Type B pancreatic cell (in vitro differentiated cells): ENCODE results near the gene CDC20. TPM values are rescaled to one million over a fixed set of nuclear protein-coding genes. Genes with fewer than 3 reads are reported as not detected.

Experiments
- DNase-seq: peaks from one replicate; pipeline ENCODE4 v3.0.0; 2021; ENCODE audit warnings: mixed read lengths; ENCODE audit not compliant: unreplicated experiment; ENCODE audit errors: extremely low spot score
- H3K27ac Mint-ChIP-seq: 2 replicates; pipeline ENCODE4 v1.8.0; 2021; ENCODE audit warnings: mild to moderate bottlenecking, mixed read lengths
- H3K27me3 Mint-ChIP-seq: 2 replicates; pipeline ENCODE4 v1.8.0; 2021; ENCODE audit warnings: mixed read lengths
- H3K36me3 Mint-ChIP-seq: 2 replicates; pipeline ENCODE4 v1.8.0; 2021; ENCODE audit warnings: mixed read lengths
- H3K4me1 Mint-ChIP-seq: one replicate; pipeline ENCODE4 v1.8.0; 2021; ENCODE audit warnings: mixed read lengths; ENCODE audit not compliant: unreplicated experiment
- H3K4me3 Mint-ChIP-seq: 2 replicates; pipeline ENCODE4 v1.8.0; 2021; ENCODE audit warnings: mild to moderate bottlenecking, mixed read lengths
- H3K9me3 Mint-ChIP-seq: 2 replicates; pipeline ENCODE4 v1.8.0; 2021; ENCODE audit warnings: mixed read lengths
- CTCF ChIP-seq: fragments of 200-600 bp; sonication (generic); conservative IDR thresholded peaks from 2 replicates; pipeline ENCODE4 v1.5.0; 2021; ENCODE audit warnings: antibody characterized with exemption, mild to moderate bottlenecking
- total RNA-seq: library from RNA; stranded (reverse); gene quantifications from 2 replicates; pipeline ENCODE4 v1.2.1, GENCODE V29; 2021; ENCODE audit warnings: low replicate concordance

The CDC20 gene
- total RNA-seq, 1 donor from 2014 or later: 114 TPM

DNA sequence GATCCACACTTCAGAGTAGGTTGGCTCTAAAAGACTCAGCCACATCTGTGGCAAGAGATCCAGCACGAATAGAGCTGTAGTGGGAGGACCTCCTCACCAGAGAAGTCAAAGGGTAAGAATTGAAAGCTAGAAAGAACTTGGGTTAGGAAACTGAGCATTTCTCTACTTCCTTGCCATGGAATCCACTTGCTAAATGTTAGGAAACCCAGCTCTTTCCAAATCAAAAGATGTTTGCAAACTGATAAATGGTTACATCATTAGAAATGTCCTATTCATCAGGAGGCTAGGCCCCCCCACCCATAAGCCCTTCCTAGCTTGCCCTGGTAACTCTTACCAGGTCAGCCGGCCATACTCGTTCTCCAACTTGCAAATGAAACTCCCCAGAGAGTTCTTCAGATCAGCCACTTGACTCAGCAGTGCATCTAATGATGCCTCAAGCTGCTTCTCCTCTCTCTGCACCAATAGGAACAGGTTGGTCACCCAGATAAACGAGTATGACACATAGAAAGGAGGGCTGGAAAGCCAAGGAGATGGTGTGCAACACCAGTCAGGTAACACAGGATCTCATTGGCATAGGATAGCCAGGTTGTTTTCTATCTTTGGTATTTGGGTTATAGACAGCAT lies 29.3 kb downstream of the CDC20 start:
- Mint-ChIP-seq H3K4me3 (peak overlapping the region; percentile 100), H3K27ac (peak overlapping the region; percentile 100), H3K9me3 (no peaks in the 10 kb centered on the region), H3K27me3 (no peaks in the 10 kb centered on the region), H3K4me1 (peaks cover 29% of the 10 kb centered on the region), H3K36me3 (peaks cover 14% of the 10 kb centered on the region)
- no peak for TF ChIP-seq CTCF
- DNase-seq: no peak

DNA sequence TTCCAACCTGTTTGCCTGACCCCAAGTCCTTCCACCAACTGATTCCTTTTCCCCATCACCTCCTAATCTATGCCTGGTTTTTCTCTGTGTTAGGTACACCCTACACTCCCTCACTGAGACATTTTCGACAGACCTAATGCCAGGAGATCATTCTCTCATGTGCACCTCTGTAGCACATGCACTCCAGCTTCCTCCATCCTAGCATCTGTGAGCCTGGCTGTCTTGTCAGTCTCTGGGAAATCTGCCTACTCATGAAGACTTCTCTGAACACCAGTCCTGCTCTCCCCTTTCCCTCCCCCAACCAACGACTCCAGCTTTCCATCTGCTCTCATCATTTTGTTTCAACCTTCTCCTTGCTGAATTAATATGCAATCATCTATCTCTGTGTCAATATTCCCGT lies 29.8 kb downstream of the CDC20 start:
- peaks cover 18% of the 10 kb centered on the region for H3K36me3 Mint-ChIP-seq
- H3K4me1 Mint-ChIP-seq: peaks cover 27% of the 10 kb centered on the region
- H3K9me3 Mint-ChIP-seq: no peaks in the 10 kb centered on the region
- no peaks in the 10 kb centered on the region for H3K27me3 Mint-ChIP-seq
- H3K4me3 Mint-ChIP-seq: peak overlapping the region; percentile 100
- peak overlapping the region; percentile 100 for H3K27ac Mint-ChIP-seq
- DNase-seq: no peak
- TF ChIP-seq CTCF: no peak

DNA sequence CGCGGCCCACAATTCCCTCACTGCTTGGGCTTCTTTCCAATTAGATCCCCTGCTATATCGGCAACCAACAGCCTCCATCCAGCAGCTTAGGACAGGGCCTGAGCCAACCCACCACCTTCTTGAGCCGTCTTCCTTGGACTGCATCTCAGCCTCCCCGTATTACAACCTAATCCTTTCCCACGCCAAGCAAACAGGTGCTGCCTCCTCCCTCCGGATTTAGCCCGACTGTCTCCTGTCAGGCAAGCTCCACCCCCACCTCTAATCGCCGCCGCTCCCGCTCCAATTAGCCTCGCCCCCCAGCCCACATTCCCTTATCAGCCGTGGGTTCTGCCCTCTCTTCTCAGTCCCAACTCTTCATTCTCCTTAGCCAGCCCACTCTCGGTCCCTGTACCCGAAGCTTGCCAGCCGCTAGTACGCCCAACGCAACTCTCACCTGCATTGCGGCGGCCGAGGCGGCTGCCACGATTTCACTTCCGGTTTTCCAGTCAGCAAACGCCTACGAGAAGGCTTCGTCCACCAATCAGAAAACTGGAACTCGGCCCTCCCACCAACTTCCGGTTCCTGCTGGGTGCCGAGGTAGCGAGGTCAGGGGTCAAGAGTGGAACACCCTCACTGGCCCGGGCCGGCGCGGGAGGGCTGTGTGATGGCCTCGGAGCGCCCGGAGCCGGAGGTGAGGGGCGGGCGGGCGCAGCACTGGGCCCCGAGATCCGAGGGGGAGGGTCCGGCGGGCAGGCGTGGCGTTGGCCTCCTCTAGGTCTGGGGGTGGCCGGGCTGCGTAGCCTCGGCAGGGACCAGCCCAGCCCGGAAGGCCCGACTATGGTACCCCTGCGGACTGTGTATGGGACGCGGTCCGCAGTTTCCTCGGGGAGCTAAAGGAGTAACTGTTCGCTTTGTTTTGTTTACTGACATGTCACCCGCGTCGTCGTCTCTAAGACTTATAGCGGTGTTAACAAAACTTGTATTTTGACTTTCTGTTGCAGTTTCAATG lies 30.8 kb downstream of the CDC20 start, which contains the start of the genes MED8 and SZT2:
Gene MED8, minus strand, starts transcription at position 475 of the 988 bp plus-strand sequence. Its CDS starts 36 bp downstream, at position 439.
Gene SZT2, plus strand, starts transcription at position 574 of the 988 bp plus-strand sequence. Its CDS starts 70 bp downstream, at position 644.
- Mint-ChIP-seq H3K36me3 (peaks cover 18% of the 10 kb centered on the region), H3K27me3 (no peaks in the 10 kb centered on the region), H3K4me3 (peak within 1 kb of the TSS; percentile 100), H3K27ac (peak within 1 kb of the TSS; percentile 100), H3K9me3 (no peaks in the 10 kb centered on the region), H3K4me1 (peaks cover 27% of the 10 kb centered on the region)
- TF ChIP-seq CTCF: no peak
- peak; percentile 92 for DNase-seq

DNA sequence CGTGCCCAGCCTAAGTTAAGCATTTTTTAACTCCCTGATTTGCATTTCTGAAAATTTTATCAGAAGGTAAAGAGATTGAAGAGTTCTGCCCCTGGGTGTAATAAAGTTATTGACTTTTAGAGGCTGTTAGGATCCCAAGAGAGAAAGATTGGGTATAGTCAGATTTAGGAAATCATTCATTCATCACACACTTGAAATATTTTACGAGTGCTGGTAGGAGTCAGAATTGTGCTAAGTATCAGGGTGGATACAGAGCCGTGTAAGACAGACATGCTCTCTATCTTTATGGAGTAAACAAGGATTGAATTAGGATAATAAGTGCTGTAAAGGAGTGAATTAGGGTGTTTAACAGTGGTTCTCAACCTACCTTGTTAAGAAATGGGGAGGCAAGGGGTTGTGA lies 33.9 kb downstream of the CDC20 start:
- Mint-ChIP-seq H3K36me3 (peaks cover 17% of the 10 kb centered on the region), H3K27ac (no peak overlapping the region), H3K27me3 (no peaks in the 10 kb centered on the region), H3K4me3 (peak overlapping the region; percentile 8), H3K9me3 (no peaks in the 10 kb centered on the region), H3K4me1 (peaks cover 27% of the 10 kb centered on the region)
- no peak for TF ChIP-seq CTCF
- DNase-seq: no peak

- no peak overlapping the region for H3K27ac Mint-ChIP-seq
- peaks cover 19% of the 10 kb centered on the region for H3K36me3 Mint-ChIP-seq
- peaks cover 8% of the 10 kb centered on the region for H3K4me1 Mint-ChIP-seq
- H3K4me3 Mint-ChIP-seq: no peak overlapping the region
- TF ChIP-seq CTCF: no peak
- DNase-seq: no peak
- no peaks in the 10 kb centered on the region for H3K9me3 Mint-ChIP-seq
- no peaks in the 10 kb centered on the region for H3K27me3 Mint-ChIP-seq
Measured at GRCh38 chr1:43395523-43395922, 36.7 kb downstream of the CDC20 start.
